HEK293 (cell line): ENCODE results near the gene SF3B3.

Experiments used
- CTCF ChIA-PET: fragments of 350-600 bp; formaldehyde crosslinking; extraction: SDS; loops from one replicate; lab custom pipeline; 2021; ENCODE audit warnings: antibody characterized with exemption; lab: Yijun Ruan, JAX
- POLR2A ChIA-PET: fragments of 300-600 bp; formaldehyde crosslinking; extraction: SDS; loops from one replicate; lab custom pipeline; 2020; ENCODE audit warnings: antibody characterized with exemption, inconsistent platforms; lab: Yijun Ruan, JAX
- H3K27ac ChIP-seq: fragments of 200-500 bp; sonication (Bioruptor generic); 2 replicates; pipeline ENCODE4 v1.5.1; 2014; ENCODE audit warnings: low read depth, low read length, control low read depth, inconsistent platforms; ENCODE audit errors: extremely low read depth
- H3K36me3 ChIP-seq, 2 experiments: fragments of 200-500 bp in 1 of 2; sonication (Bioruptor generic) in 1 of 2; 1 replicate in 1 of 2; 2 replicates in 1 of 2; pipeline ENCODE4 v1.5.1; 2014 to 2017; ENCODE audit warnings: inconsistent platforms in 2 of 2, low read length in 2 of 2; ENCODE audit not compliant: control insufficient read depth in 2 of 2, insufficient read depth in 1 of 2
- H3K4me1 ChIP-seq: fragments of 200-500 bp; sonication (Bioruptor generic); 2 replicates; pipeline ENCODE4 v1.5.1; 2014; ENCODE audit warnings: mild to moderate bottlenecking, low read length, inconsistent platforms; ENCODE audit not compliant: control insufficient read depth, insufficient read depth
- H3K4me3 ChIP-seq: 2 replicates; pipeline ENCODE4 v1.5.1; 2011; ENCODE audit warnings: low read depth, mild to moderate bottlenecking, control low read depth, low read length, moderate library complexity
- H3K9me3 ChIP-seq: fragments of 200-500 bp; sonication (Bioruptor generic); 2 replicates; pipeline ENCODE4 v1.5.1; 2014; ENCODE audit warnings: low read depth, low read length, inconsistent platforms; ENCODE audit not compliant: control insufficient read depth, insufficient read depth
- KLF16 ChIP-seq: fragments of 450-650 bp; formaldehyde crosslinking; IDR thresholded peaks from 2 replicates; pipeline ENCODE4 v1.5.1; 2017; ENCODE audit warnings: missing biosample characterization, missing genetic modification characterization
- MYNN ChIP-seq: fragments of 450-650 bp; formaldehyde crosslinking; IDR thresholded peaks from 2 replicates; pipeline ENCODE4 v1.5.1; 2016; ENCODE audit warnings: missing biosample characterization, missing genetic modification characterization, borderline replicate concordance
- RBAK ChIP-seq: fragments of 450-650 bp; formaldehyde crosslinking; IDR thresholded peaks from 2 replicates; pipeline ENCODE4 v1.5.1; 2016; ENCODE audit warnings: missing biosample characterization, missing genetic modification characterization
- YY1 ChIP-seq: fragments of 450-650 bp; formaldehyde crosslinking; IDR thresholded peaks from 2 replicates; pipeline ENCODE4 v1.5.1; 2018; ENCODE audit warnings: missing biosample characterization, missing genetic modification characterization
- ZNF266 ChIP-seq: fragments of 450-650 bp; formaldehyde crosslinking; IDR thresholded peaks from 2 replicates; pipeline ENCODE4 v1.5.1; 2016; ENCODE audit warnings: missing biosample characterization, missing genetic modification characterization, low read depth
- ZNF394 ChIP-seq: fragments of 450-650 bp; formaldehyde crosslinking; IDR thresholded peaks from 2 replicates; pipeline ENCODE4 v1.5.1; 2016; ENCODE audit warnings: missing biosample characterization, missing genetic modification characterization, mild to moderate bottlenecking, moderate library complexity, borderline replicate concordance
- ZNF423 ChIP-seq: fragments of 450-650 bp; formaldehyde crosslinking; IDR thresholded peaks from 2 replicates; pipeline ENCODE4 v1.5.1; 2016; ENCODE audit warnings: missing biosample characterization, missing genetic modification characterization
- ZNF48 ChIP-seq: fragments of 450-650 bp; formaldehyde crosslinking; IDR thresholded peaks from 2 replicates; pipeline ENCODE4 v1.5.1; 2016; ENCODE audit warnings: missing biosample characterization, missing genetic modification characterization
- ZNF555 ChIP-seq: fragments of 450-650 bp; formaldehyde crosslinking; conservative IDR thresholded peaks from 2 replicates; pipeline ENCODE4 v1.5.1; 2017; ENCODE audit warnings: missing biosample characterization, mild to moderate bottlenecking, missing genetic modification characterization, inconsistent platforms
- ZNF585B ChIP-seq: fragments of 450-650 bp; formaldehyde crosslinking; IDR thresholded peaks from 2 replicates; pipeline ENCODE4 v1.5.1; 2016; ENCODE audit warnings: missing biosample characterization, missing genetic modification characterization
- ZNF768 ChIP-seq: fragments of 450-650 bp; formaldehyde crosslinking; IDR thresholded peaks from 2 replicates; pipeline ENCODE4 v1.5.1; 2018; ENCODE audit warnings: missing biosample characterization, mild to moderate bottlenecking, missing genetic modification characterization
- TF ChIP-seq, protein P1 (sequence below): fragments of 450-650 bp; formaldehyde crosslinking; IDR thresholded peaks from 2 replicates; pipeline ENCODE4 v1.5.1; 2017; ENCODE audit warnings: missing biosample characterization, missing genetic modification characterization
- TF ChIP-seq, protein P2 (sequence below): fragments of 450-650 bp; formaldehyde crosslinking; conservative IDR thresholded peaks from 2 replicates; pipeline ENCODE4 v1.5.1; 2016; ENCODE audit warnings: low read depth, missing biosample characterization, missing genetic modification characterization
- TF ChIP-seq, protein P3 (sequence below): fragments of 450-650 bp; formaldehyde crosslinking; IDR thresholded peaks from 2 replicates; pipeline ENCODE4 v1.5.1; 2016; ENCODE audit warnings: missing biosample characterization, missing genetic modification characterization
- TF ChIP-seq, protein P4 (sequence below): sonication (generic); formaldehyde crosslinking; IDR thresholded peaks from 2 replicates; pipeline ENCODE4 v1.8.1; 2022; ENCODE audit warnings: mild to moderate bottlenecking, moderate library complexity, missing genetic modification reagents
- TF ChIP-seq, protein P5 (sequence below): fragments of 450-650 bp; formaldehyde crosslinking; IDR thresholded peaks from 2 replicates; pipeline ENCODE4 v1.5.1; 2016; ENCODE audit warnings: missing biosample characterization, missing genetic modification characterization
- TF ChIP-seq, protein P6 (sequence below): fragments of 450-650 bp; formaldehyde crosslinking; IDR thresholded peaks from 2 replicates; pipeline ENCODE4 v1.5.1; 2017; ENCODE audit warnings: missing biosample characterization, missing genetic modification characterization

The SF3B3 gene

DNA sequence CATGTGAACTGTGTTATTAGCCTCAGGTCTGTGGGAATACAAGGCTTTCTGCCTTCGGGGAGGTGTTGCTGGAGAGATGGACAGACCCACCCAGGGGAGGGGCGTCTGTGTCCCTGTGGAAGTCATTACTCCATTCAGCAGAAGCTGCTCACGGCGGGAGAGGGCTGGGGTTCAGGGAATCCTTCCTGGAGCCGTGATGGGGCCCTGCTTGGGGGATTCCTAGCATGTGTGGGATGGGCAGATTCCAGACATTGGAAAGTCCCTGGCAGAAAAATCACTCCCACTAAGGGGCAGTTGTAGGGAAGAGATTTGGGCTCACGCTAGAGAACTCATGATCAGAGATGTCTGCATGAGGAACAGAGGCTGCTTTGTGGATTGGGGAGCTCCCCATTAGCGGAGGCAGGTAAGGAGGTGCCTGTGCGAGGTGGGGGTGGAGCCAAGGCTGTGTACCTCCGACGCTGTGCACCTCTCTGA, 66.4 kb downstream of the SF3B3 start:
- CTCF ChIA-PET: no interaction called here

More for the DNA sequence above, 66.4 kb downstream of the SF3B3 start:
- no peak overlapping the region for H3K4me3 ChIP-seq
- TF ChIP-seq ZNF266 (no peak), ZNF768 (tag by site-specific recombination) (no peak), KLF16 (tag by site-specific recombination) (no peak), ZNF394 (tag by site-specific recombination) (no peak), ZNF48 (tag by site-specific recombination) (no peak), ZNF423 (no peak), YY1 (tag by site-specific recombination) (no peak), ZNF555 (tag by site-specific recombination) (no peak), ZNF585B (tag by site-specific recombination) (no peak), MYNN (tag by site-specific recombination) (no peak), RBAK (no peak)
- TF ChIP-seq, protein P1, sequence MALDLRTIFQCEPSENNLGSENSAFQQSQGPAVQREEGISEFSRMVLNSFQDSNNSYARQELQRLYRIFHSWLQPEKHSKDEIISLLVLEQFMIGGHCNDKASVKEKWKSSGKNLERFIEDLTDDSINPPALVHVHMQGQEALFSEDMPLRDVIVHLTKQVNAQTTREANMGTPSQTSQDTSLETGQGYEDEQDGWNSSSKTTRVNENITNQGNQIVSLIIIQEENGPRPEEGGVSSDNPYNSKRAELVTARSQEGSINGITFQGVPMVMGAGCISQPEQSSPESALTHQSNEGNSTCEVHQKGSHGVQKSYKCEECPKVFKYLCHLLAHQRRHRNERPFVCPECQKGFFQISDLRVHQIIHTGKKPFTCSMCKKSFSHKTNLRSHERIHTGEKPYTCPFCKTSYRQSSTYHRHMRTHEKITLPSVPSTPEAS: no peak
- TF ChIP-seq, protein P2, sequence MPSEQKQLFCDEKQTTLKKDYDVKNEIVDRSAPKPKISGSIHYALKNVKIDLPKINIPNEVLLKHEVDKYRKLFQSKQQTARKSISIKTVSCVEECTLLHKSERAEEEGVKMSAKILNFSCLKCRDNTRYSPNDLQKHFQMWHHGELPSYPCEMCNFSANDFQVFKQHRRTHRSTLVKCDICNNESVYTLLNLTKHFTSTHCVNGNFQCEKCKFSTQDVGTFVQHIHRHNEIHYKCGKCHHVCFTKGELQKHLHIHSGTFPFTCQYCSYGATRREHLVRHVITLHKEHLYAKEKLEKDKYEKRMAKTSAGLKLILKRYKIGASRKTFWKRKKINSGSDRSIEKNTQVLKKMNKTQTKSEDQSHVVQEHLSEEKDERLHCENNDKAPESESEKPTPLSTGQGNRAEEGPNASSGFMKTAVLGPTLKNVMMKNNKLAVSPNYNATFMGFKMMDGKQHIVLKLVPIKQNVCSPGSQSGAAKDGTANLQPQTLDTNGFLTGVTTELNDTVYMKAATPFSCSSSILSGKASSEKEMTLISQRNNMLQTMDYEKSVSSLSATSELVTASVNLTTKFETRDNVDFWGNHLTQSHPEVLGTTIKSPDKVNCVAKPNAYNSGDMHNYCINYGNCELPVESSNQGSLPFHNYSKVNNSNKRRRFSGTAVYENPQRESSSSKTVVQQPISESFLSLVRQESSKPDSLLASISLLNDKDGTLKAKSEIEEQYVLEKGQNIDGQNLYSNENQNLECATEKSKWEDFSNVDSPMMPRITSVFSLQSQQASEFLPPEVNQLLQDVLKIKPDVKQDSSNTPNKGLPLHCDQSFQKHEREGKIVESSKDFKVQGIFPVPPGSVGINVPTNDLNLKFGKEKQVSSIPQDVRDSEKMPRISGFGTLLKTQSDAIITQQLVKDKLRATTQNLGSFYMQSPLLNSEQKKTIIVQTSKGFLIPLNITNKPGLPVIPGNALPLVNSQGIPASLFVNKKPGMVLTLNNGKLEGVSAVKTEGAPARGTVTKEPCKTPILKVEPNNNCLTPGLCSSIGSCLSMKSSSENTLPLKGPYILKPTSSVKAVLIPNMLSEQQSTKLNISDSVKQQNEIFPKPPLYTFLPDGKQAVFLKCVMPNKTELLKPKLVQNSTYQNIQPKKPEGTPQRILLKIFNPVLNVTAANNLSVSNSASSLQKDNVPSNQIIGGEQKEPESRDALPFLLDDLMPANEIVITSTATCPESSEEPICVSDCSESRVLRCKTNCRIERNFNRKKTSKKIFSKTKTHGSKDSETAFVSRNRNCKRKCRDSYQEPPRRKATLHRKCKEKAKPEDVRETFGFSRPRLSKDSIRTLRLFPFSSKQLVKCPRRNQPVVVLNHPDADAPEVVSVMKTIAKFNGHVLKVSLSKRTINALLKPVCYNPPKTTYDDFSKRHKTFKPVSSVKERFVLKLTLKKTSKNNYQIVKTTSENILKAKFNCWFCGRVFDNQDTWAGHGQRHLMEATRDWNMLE (tag by site-specific recombination): no peak
- TF ChIP-seq, protein P3, sequence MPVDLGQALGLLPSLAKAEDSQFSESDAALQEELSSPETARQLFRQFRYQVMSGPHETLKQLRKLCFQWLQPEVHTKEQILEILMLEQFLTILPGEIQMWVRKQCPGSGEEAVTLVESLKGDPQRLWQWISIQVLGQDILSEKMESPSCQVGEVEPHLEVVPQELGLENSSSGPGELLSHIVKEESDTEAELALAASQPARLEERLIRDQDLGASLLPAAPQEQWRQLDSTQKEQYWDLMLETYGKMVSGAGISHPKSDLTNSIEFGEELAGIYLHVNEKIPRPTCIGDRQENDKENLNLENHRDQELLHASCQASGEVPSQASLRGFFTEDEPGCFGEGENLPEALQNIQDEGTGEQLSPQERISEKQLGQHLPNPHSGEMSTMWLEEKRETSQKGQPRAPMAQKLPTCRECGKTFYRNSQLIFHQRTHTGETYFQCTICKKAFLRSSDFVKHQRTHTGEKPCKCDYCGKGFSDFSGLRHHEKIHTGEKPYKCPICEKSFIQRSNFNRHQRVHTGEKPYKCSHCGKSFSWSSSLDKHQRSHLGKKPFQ: no peak
- TF ChIP-seq, protein P4, sequence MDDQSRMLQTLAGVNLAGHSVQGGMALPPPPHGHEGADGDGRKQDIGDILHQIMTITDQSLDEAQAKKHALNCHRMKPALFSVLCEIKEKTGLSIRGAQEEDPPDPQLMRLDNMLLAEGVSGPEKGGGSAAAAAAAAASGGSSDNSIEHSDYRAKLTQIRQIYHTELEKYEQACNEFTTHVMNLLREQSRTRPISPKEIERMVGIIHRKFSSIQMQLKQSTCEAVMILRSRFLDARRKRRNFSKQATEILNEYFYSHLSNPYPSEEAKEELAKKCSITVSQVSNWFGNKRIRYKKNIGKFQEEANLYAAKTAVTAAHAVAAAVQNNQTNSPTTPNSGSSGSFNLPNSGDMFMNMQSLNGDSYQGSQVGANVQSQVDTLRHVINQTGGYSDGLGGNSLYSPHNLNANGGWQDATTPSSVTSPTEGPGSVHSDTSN (CRISPR knock-in tag): no peak
- TF ChIP-seq, protein P5, sequence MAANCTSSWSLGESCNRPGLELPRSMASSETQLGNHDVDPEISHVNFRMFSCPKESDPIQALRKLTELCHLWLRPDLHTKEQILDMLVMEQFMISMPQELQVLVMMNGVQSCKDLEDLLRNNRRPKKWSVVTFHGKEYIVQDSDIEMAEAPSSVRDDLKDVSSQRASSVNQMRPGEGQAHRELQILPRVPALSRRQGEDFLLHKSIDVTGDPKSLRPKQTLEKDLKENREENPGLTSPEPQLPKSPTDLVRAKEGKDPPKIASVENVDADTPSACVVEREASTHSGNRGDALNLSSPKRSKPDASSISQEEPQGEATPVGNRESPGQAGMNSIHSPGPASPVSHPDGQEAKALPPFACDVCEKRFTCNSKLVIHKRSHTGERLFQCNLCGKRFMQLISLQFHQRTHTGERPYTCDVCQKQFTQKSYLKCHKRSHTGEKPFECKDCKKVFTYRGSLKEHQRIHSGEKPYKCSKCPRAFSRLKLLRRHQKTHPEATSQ (tag by site-specific recombination): no peak
- TF ChIP-seq, protein P6, sequence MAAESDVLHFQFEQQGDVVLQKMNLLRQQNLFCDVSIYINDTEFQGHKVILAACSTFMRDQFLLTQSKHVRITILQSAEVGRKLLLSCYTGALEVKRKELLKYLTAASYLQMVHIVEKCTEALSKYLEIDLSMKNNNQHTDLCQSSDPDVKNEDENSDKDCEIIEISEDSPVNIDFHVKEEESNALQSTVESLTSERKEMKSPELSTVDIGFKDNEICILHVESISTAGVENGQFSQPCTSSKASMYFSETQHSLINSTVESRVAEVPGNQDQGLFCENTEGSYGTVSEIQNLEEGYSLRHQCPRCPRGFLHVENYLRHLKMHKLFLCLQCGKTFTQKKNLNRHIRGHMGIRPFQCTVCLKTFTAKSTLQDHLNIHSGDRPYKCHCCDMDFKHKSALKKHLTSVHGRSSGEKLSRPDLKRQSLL (tag by site-specific recombination): no peak
- H3K9me3 ChIP-seq: no peaks in the 10 kb centered on the region
- no peaks in the 10 kb centered on the region for H3K4me1 ChIP-seq
- no peak overlapping the region for H3K27ac ChIP-seq
- no peaks in the 10 kb centered on the region for H3K36me3 ChIP-seq
- POLR2A ChIA-PET: no interaction called here
